Retinal pigment epithelial cell (primary cell): ENCODE measurements around the gene FYN.

Experiments
- DNase-seq: peaks from one replicate; pipeline ENCODE4 v3.0.0-alpha.2; 2010; ENCODE audit warnings: low read depth
- H3K4me3 ChIP-seq: 2 replicates; pipeline ENCODE4 v1.5.1; 2011; ENCODE audit warnings: mild to moderate bottlenecking, low read length, control low read depth, moderate library complexity
- TF ChIP-seq, protein P1 (sequence below): conservative IDR thresholded peaks from 2 replicates; pipeline ENCODE4 v1.5.1; 2011; ENCODE audit warnings: low read depth, low read length, control low read depth, inconsistent platforms

FYN gene

DNA sequence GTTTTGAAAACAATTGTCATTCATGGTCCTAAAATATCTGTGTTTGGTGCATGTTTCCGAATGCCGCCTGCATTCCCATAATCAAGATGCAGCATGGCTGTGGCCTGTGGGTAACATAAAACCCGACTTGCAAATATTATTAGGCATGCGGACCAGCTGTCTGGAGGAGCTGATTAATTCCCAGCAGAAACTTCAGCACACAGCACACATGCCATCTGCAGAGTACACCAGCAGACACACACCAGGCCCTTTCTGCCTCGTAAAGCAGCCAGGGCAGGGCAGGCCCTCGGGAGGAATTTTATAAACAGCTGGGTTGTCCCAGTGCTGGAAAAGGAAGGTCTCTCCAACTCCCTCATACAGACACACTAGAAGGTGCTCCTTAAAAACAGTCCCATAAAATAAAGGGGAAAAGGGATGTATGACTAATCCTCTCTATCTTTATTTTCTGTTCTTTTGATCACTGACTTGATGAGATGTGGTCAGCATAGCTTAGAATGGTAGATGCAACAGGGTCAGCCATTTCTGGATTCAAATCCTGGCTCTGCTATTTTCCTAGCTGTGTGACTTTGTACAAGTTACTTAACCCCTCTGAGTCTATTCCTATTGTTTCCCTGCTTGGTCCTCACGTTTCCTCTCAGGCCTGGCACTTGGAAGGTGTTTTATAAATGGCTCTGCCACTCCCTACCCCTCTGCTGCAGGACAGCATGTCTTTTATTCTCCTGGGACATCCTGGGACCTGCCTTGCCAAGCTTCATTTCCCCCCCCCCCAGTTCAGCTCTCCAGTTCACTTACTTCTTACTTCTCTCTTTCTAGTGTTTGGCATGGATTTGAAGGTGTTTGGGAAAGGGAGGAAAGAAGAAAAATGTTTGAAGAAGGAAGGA is 181.7 kb downstream of the FYN start:
- no peak overlapping the region for H3K4me3 ChIP-seq
- no peak for DNase-seq
- TF ChIP-seq, protein P1, sequence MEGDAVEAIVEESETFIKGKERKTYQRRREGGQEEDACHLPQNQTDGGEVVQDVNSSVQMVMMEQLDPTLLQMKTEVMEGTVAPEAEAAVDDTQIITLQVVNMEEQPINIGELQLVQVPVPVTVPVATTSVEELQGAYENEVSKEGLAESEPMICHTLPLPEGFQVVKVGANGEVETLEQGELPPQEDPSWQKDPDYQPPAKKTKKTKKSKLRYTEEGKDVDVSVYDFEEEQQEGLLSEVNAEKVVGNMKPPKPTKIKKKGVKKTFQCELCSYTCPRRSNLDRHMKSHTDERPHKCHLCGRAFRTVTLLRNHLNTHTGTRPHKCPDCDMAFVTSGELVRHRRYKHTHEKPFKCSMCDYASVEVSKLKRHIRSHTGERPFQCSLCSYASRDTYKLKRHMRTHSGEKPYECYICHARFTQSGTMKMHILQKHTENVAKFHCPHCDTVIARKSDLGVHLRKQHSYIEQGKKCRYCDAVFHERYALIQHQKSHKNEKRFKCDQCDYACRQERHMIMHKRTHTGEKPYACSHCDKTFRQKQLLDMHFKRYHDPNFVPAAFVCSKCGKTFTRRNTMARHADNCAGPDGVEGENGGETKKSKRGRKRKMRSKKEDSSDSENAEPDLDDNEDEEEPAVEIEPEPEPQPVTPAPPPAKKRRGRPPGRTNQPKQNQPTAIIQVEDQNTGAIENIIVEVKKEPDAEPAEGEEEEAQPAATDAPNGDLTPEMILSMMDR = no peak

DNA sequence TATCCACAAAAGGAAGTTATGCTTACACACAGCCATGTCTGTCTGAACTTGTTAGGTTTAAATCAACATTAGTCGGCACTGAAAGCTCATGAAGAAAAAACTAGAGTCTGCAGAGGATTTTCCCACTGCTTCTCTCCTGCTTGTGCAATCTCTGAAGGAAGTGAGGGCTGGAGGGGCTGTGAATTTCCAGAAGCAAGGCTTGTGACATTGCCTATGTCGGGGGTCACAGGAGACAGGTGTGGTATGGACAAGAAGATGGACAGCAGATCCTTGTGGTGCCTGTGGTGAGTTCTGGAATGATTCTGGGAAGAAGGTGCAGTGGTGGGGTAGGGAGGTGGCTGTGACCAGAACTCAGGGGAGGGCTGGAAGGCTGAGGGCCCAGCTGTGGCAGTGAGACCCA is 183.3 kb downstream of the FYN start:
- no peak for DNase-seq
- TF ChIP-seq, protein P1 = no peak
- H3K4me3 ChIP-seq = no peak overlapping the region

DNA sequence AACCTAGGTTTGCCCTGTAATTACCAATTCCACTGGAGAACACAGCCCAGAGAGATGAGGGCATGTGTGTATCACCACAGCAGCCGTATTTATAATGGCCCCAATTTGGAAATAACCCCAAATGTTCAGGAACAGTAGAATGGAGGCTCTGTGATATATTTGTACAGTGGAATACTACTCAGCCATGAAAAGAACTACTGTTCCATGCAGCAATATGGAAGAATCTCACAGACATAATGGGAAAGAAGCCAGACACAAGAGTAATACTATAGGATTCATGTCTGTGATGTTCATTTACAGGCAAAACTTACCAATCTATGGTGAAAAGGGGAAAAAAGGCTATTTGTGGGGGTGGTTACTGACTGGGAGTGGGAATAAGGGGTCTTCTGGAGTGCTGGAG is 183.8 kb downstream of the FYN start:
- TF ChIP-seq, protein P1 = no peak
- no peak overlapping the region for H3K4me3 ChIP-seq
- no peak for DNase-seq

DNA sequence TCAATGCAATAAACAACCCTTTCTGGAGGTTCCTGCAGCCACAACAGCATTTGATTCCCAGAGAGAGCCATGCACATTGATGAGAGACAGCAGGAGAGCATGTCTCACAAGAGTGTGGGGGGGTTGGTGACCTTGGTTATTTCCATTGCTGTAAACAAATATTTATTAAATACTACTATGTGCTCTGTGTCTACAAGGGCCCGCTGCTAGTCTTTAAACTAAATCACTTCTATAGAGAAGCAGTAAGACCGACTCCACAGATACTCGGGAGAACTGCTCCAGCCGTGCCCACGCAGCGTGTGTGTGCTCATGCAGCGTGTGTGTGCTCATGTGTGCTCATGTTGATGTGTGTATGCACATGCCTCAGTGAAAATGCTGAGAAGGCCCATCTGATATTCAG is 184.9 kb downstream of the FYN start:
- H3K4me3 ChIP-seq = no peak overlapping the region
- TF ChIP-seq, protein P1 = no peak
- DNase-seq = no peak

DNA sequence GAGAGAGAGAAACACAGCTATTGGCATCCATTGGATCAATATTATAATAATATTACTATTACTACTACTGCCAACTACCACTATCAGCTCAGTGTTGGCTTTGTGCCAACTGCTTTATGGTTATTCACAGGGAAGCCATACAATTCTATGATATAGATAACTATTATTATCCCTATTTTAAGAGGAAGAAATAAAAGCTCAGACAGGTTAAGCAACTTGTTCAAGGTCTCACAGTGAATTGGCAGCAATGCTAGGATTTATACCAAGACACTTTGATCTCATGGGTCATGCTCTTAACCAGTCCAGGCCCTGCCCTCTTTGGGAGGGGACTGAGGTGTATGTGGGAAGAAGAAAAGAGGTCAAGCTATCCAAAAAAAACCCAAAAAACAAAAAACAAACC is 185.6 kb downstream of the FYN start:
- no peak for DNase-seq
- no peak overlapping the region for H3K4me3 ChIP-seq
- TF ChIP-seq, protein P1 = no peak

DNA sequence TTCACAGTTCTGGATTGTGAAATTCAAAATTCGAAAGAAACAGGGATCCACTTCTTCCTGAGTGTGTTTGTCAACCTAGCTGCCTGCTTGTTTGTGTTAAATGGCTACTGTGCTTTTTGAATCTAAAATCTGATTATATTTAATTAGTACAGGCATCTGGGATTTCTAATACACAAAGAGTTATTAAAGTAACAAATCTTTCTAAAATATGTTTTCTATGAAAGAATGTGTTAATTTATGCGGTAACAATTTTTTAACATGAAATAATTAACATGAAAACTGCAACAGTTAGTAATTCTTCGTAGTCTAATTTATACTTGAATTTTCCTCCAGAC is 186.4 kb downstream of the FYN start:
- no peak overlapping the region for H3K4me3 ChIP-seq
- no peak for DNase-seq
- TF ChIP-seq, protein P1 = no peak

DNA sequence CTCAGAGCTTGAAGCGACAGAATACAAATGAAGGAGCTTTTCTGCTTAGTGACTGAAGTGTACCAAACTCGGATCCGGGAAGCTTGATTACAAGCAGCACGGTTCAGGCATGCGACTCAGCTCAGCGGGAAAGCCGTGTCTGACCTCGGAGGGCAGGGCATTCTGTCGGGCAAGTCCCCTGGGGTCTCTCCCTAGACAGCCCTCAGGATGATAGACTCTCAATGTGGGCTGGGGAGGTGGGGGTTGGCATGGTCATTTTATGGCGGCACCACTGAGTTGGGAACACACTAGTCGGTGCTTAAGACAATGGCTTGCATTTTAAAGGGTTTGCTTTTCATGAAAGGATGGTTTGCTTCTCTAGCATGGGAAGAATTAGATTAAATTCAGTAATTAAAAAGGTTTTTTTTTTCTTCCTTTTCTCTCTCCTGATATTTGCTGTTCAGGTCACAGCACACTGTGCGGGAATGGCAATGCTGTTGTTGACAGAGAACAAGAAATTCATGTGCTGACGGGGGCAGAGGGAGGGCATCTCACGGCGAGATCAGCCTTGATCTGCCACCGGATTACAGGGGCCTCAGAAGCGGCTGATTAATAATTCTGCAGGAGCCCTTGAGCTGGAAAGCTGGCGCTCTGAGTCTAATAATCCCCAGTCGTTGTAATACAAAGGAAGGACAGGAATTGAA is 186.9 kb downstream of the FYN start:
- peak; percentile 76 for DNase-seq
- TF ChIP-seq, protein P1 = no peak
- peak overlapping the region; percentile 25 for H3K4me3 ChIP-seq
